Measurements from ENCODE around the gene BEAN1. TPM values are rescaled to one million over a fixed set of nuclear protein-coding genes. Genes with fewer than 3 reads are reported as not detected.

Gene BEAN1
- total and polyA plus RNA-seq, 7 donors: 0.35 to 0.41 TPM; not detected in 5

DNA sequence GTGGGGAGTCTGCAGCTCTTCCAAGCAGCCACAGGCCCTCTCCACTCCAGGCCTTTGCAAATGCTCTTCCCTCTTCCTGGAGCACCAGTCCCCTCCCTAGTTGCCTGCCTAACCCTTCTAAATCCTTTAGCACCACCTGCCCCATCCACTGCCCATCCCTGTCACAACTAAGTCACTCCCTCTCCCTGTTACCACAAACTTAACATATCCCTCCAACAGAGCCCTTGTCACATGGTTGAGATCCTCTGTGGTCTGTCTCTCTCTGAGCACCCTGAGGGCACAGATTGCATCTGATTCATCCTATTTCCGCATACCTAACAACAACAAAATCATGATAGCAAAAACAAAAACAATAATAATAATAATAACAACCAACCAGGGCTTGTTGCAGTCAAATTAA is 11.0 kb upstream of the BEAN1 start:
- no peak for TF ChIP-seq POLR2AphosphoS5 (IDR thresholded peaks at IDR 0.05)
- no peak for TF ChIP-seq EP300 (IDR thresholded peaks at IDR 0.05)
- TF ChIP-seq CTCF (IDR thresholded peaks at IDR 0.05): no peak
- TF ChIP-seq POLR2A (IDR thresholded peaks at IDR 0.05): no peak
- no peak for DNase-seq
- Histone ChIP-seq H3K4me1 (no peaks in the 10 kb centered on the region), H3K27ac (no peak overlapping the region), H3K27me3 (no peaks in the 10 kb centered on the region), H3K4me3 (no peak overlapping the region), H3K36me3 (no peaks in the 10 kb centered on the region), H3K9me3 (peaks cover 0 to 1% (median 0%) of the 10 kb centered on the region in 4 donors)
- 96 to 98% methylated on average over 1 of the region's 1 CpG for WGBS, 2 donors
- intact Hi-C loops (cut with DNase I): no loop called here

DNA sequence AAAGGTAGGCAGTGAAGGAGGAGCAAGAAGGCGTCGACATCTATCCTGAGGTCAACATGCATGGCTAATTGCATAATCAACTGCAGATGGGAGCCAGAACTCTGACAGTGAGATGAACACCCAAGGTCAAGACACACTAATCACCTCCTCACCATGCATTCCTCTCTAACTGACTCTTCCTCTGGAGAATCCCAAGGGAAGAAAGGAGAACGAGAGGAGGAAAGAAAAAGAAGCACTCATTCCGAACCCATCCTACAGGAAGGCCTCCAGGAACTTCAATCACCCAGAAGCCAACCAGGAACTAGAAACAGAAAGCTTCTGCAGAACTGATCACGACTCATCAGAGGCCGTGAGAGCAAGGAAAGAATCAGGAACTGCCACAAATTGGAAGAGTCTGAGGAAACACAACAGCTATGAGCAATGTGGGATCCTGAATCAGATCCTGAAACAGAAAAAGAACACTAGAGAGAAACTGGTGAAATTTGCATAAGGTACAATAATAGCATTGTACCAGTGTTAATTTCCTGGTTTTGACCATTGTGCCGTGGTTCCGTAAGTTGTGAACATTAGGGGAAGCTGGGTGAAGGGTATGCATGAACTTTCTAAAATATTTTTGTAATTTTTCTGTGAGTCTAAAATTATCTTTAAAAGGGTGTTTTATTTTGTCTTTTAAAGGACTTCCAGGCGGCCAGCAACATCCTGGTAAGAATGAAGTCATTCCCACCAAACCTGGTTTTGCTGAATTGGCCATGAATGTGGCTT is 10.0 kb upstream of the BEAN1 start:
- H3K36me3 ChIP-seq: no peaks in the 10 kb centered on the region
- H3K9me3 ChIP-seq: no peaks in the 10 kb centered on the region
- no peaks in the 10 kb centered on the region for H3K27me3 ChIP-seq
- H3K27ac ChIP-seq: no peak overlapping the region
- no peaks in the 10 kb centered on the region for H3K4me1 ChIP-seq
- H3K4me3 ChIP-seq: no peak overlapping the region
- WGBS, 2 donors: 80 to 90% methylated on average over 9 of the region's 9 CpGs
- no peak for DNase-seq
- TF ChIP-seq EP300 (IDR thresholded peaks at IDR 0.05): no peak
- no peak for TF ChIP-seq POLR2A (IDR thresholded peaks at IDR 0.05)
- no peak for TF ChIP-seq CTCF (IDR thresholded peaks at IDR 0.05)
- TF ChIP-seq POLR2AphosphoS5 (IDR thresholded peaks at IDR 0.05): no peak
- intact Hi-C loops (cut with DNase I): no loop called here

- intact Hi-C loops (cut with DNase I): no loop called here
- DNase-seq: peak; percentile 12
- Histone ChIP-seq H3K9me3 (no peaks in the 10 kb centered on the region), H3K4me1 (no peaks in the 10 kb centered on the region), H3K27ac (no peak overlapping the region), H3K36me3 (no peaks in the 10 kb centered on the region), H3K27me3 (no peaks in the 10 kb centered on the region), H3K4me3 (no peak overlapping the region)
- no peak for TF ChIP-seq POLR2AphosphoS5 (IDR thresholded peaks at IDR 0.05)
- no peak for TF ChIP-seq POLR2A (IDR thresholded peaks at IDR 0.05)
- no peak for TF ChIP-seq CTCF (IDR thresholded peaks at IDR 0.05)
- 68 to 77% methylated on average over 9 of the region's 9 CpGs for WGBS, 2 donors
These were observed 8.7 kb upstream of the BEAN1 start for GRCh38 chr16:66418165-66418962.

DNA sequence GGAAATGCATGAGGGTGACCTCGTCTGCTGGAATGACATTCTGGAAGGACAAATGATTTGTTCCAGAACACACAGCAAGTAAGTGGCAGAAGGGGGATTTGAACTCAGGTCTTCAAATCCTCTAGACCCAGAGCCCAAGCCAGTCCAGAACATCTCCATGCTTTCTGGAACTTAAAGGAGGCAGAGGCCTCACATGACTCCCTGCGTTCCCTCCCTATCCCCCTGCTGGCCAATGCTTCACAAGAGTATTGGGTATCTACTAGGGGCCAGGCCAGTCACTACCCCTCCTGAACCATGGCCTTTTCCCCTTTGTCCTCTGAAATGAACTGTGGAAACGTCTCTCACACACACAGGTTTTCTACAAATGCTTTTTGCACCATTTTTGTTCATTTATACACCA is 7.6 kb upstream of the BEAN1 start:
- TF ChIP-seq POLR2AphosphoS5 (IDR thresholded peaks at IDR 0.05) (no peak), EP300 (IDR thresholded peaks at IDR 0.05) (no peak), POLR2A (IDR thresholded peaks at IDR 0.05) (no peak), CTCF (IDR thresholded peaks at IDR 0.05) (no peak)
- Histone ChIP-seq H3K9me3 (no peaks in the 10 kb centered on the region), H3K4me1 (no peaks in the 10 kb centered on the region), H3K27ac (no peak overlapping the region), H3K4me3 (no peak overlapping the region), H3K36me3 (no peaks in the 10 kb centered on the region), H3K27me3 (peaks cover 0 to 9% (median 0%) of the 10 kb centered on the region in 3 donors)
- peak; percentile 21 for DNase-seq
- intact Hi-C loops (cut with DNase I): no loop called here
- 60 to 62% methylated on average over 3 of the region's 3 CpGs for WGBS, 2 donors
